H1 (cell line): Measurements from ENCODE around the gene DOC2A. TPM values are rescaled to one million over a fixed set of nuclear protein-coding genes. Genes with fewer than 3 reads are reported as not detected.

ENCODE experiments used
- CTCF ChIA-PET: fragments of 300-600 bp; sonication (Branson Sonifier 250); formaldehyde crosslinking; loops from one replicate; lab custom pipeline; 2021; ENCODE audit not compliant: partially characterized antibody; lab: Charles Lee
- POLR2A ChIA-PET: fragments of 300-600 bp; sonication (Branson Sonifier 250); formaldehyde crosslinking; loops from one replicate; lab custom pipeline; 2021; ENCODE audit warnings: inconsistent platforms; ENCODE audit not compliant: partially characterized antibody; lab: Charles Lee
- DNase-seq, 2 experiments: peaks; one replicate each; pipeline versions ENCODE4 v3.0.0 to v3.0.0-alpha.2; 2010 to 2022; ENCODE audit warnings: low spot score in 2 of 2, low read depth in 1 of 2, mixed read lengths in 1 of 2
- FAIRE-seq: peaks from 2 replicates; lab custom pipeline; 2011; peaks lifted over from hg19 to GRCh38; lab: Jason Lieb, UNC
- H2AFZ ChIP-seq: 2 replicates; pipeline ENCODE4 v1.8.1; 2012; ENCODE audit warnings: low read length, inconsistent platforms
- H2AK5ac ChIP-seq: 2 replicates; pipeline ENCODE4 v1.6.1; 2013; ENCODE audit warnings: low read depth, low read length
- H2BK120ac ChIP-seq: replicated peaks from 2 replicates; pipeline ENCODE3; 2013; ENCODE audit warnings: low read depth, low read length, inconsistent platforms
- H2BK12ac ChIP-seq: 2 replicates; pipeline ENCODE4 v1.6.1; 2013; ENCODE audit warnings: low read depth, low read length
- H2BK15ac ChIP-seq: 2 replicates; pipeline ENCODE4 v1.6.1; 2013; ENCODE audit warnings: low read length
- H2BK20ac ChIP-seq: 2 replicates; pipeline ENCODE4 v1.6.1; 2013; ENCODE audit warnings: low read length
- H2BK5ac ChIP-seq: 2 replicates; pipeline ENCODE4 v1.6.1; 2013; ENCODE audit warnings: low read depth, low read length
- H3K14ac ChIP-seq: 2 replicates; pipeline ENCODE4 v1.6.1; 2013; ENCODE audit warnings: inconsistent platforms; ENCODE audit not compliant: insufficient read length
- H3K18ac ChIP-seq: 2 replicates; pipeline ENCODE4 v1.6.1; 2013; ENCODE audit warnings: low read length; ENCODE audit errors: extremely low read depth
- H3K23ac ChIP-seq: 2 replicates; pipeline ENCODE4 v1.6.1; 2013; ENCODE audit warnings: inconsistent platforms; ENCODE audit not compliant: insufficient read length
- H3K23me2 ChIP-seq: 2 replicates; pipeline ENCODE4 v1.6.1; 2013; ENCODE audit warnings: low read depth, low read length
- H3K27ac ChIP-seq: 2 replicates; pipeline ENCODE4 v1.6.1; 2011; ENCODE audit warnings: low read depth, low read length, inconsistent platforms
- H3K27me3 ChIP-seq, 4 experiments: replicated peaks in 1 of 4; 1 replicate in 1 of 4; 2 replicates in 3 of 4; pipeline versions ENCODE4 v1.6.1 to v1.8.1; 2011 to 2013; ENCODE audit warnings: low read length in 3 of 4, mild to moderate bottlenecking in 3 of 4, inconsistent platforms in 2 of 4, mixed read lengths in 2 of 4, moderate library complexity in 1 of 4; ENCODE audit not compliant: control insufficient read depth in 3 of 4, insufficient read depth in 3 of 4; ENCODE audit errors: extremely low read depth in 1 of 4
- H3K36me3 ChIP-seq, 4 experiments: 2 replicates each; pipeline versions ENCODE4 v1.6.1 to v1.8.1; 2011 to 2013; ENCODE audit warnings: mild to moderate bottlenecking in 4 of 4, low read length in 3 of 4, moderate library complexity in 2 of 4, control low read depth in 1 of 4, inconsistent platforms in 1 of 4; ENCODE audit not compliant: insufficient read depth in 4 of 4, control insufficient read depth in 2 of 4
- H3K4ac ChIP-seq: replicated peaks from 2 replicates; pipeline ENCODE3; 2013; ENCODE audit warnings: low read length, low read depth, mixed read lengths, inconsistent platforms; ENCODE audit not compliant: insufficient read length
- H3K4me1 ChIP-seq, 4 experiments: replicated peaks in 1 of 4; 1 replicate in 1 of 4; 2 replicates in 3 of 4; pipeline versions ENCODE4 v1.6.1 to v1.8.1; 2011 to 2013; ENCODE audit warnings: low read length in 3 of 4, inconsistent platforms in 2 of 4, mixed read lengths in 1 of 4; ENCODE audit not compliant: insufficient read depth in 4 of 4, control insufficient read depth in 3 of 4
- H3K4me2 ChIP-seq, 2 experiments: 2 replicates each; pipeline versions ENCODE4 v1.6.1 to v1.8.1; 2011 to 2013; ENCODE audit warnings: low read depth in 2 of 2, low read length in 2 of 2, control low read depth in 1 of 2, inconsistent platforms in 1 of 2, mild to moderate bottlenecking in 1 of 2; ENCODE audit not compliant: insufficient read depth in 1 of 2
- H3K4me3 ChIP-seq, 4 experiments: fragments of 200-600, 300-600 bp in 1 of 4; sonication (generic), shearing (Covaris generic), sonication (Bioruptor Twin) in 1 of 4; 2 replicates each; pipeline versions ENCODE4 v1.5.1 to v1.8.1; 2011 to 2016; ENCODE audit warnings: low read length in 4 of 4, low read depth in 3 of 4, control low read depth in 2 of 4, inconsistent platforms in 2 of 4, mild to moderate bottlenecking in 2 of 4, mixed read lengths in 1 of 4, moderate library complexity in 1 of 4; ENCODE audit not compliant: insufficient read depth in 2 of 4; ENCODE audit errors: extremely low read depth in 1 of 4
- H3K56ac ChIP-seq: replicated peaks from 2 replicates; pipeline ENCODE3; 2013; ENCODE audit warnings: low read depth, mild to moderate bottlenecking, mixed read lengths, low read length, inconsistent platforms; ENCODE audit not compliant: insufficient read length
- H3K79me1 ChIP-seq: 2 replicates; pipeline ENCODE4 v1.6.1; 2013; ENCODE audit warnings: low read depth, low read length, control low read depth
- H3K79me2 ChIP-seq, 2 experiments: 2 replicates each; pipeline versions ENCODE4 v1.6.1 to v1.8.1; 2012 to 2013; ENCODE audit warnings: low read length in 2 of 2, mild to moderate bottlenecking in 2 of 2, inconsistent platforms in 1 of 2; ENCODE audit not compliant: insufficient read depth in 2 of 2, control insufficient read depth in 1 of 2
- H3K9ac ChIP-seq, 4 experiments: replicated peaks in 1 of 4; 1 replicate in 1 of 4; 2 replicates in 3 of 4; pipeline versions ENCODE4 v1.6.1 to v1.8.1; 2011 to 2013; ENCODE audit warnings: low read depth in 3 of 4, low read length in 3 of 4, control low read depth in 2 of 4, mild to moderate bottlenecking in 2 of 4, moderate library complexity in 2 of 4, inconsistent platforms in 1 of 4; ENCODE audit errors: extremely low read depth in 1 of 4
- H3K9me3 ChIP-seq, 2 experiments: 2 replicates each; pipeline versions ENCODE4 v1.6.1 to v1.8.1; 2012 to 2013; ENCODE audit warnings: mild to moderate bottlenecking in 2 of 2, moderate library complexity in 2 of 2, control low read depth in 1 of 2, inconsistent platforms in 1 of 2, low read depth in 1 of 2, low read length in 1 of 2, mixed read lengths in 1 of 2; ENCODE audit not compliant: insufficient read depth in 2 of 2
- H4K20me1 ChIP-seq, 2 experiments: replicated peaks in 1 of 2; 2 replicates each; pipeline versions ENCODE3 to v1.8.1; 2011 to 2013; ENCODE audit warnings: inconsistent platforms in 2 of 2, low read length in 2 of 2, mild to moderate bottlenecking in 1 of 2; ENCODE audit not compliant: insufficient read depth in 2 of 2, control insufficient read depth in 1 of 2
- H4K5ac ChIP-seq: 2 replicates; pipeline ENCODE4 v1.6.1; 2013; ENCODE audit warnings: low read length, low read depth, mixed read lengths, inconsistent platforms; ENCODE audit not compliant: insufficient read length
- H4K8ac ChIP-seq: 2 replicates; pipeline ENCODE4 v1.8.0; 2013; ENCODE audit warnings: mild to moderate bottlenecking, moderate library complexity, low read length, inconsistent platforms; ENCODE audit not compliant: insufficient read depth; ENCODE audit errors: extremely low read depth
- H4K91ac ChIP-seq: replicated peaks from 2 replicates; pipeline ENCODE3; 2013; ENCODE audit warnings: low read length, mixed read lengths, inconsistent platforms; ENCODE audit not compliant: insufficient read length
- CBX5 ChIP-seq: fragments of 300-800, 300-1000 bp; sonication (generic); IDR thresholded peaks from 2 replicates; pipeline ENCODE4 v1.7.1; 2016; ENCODE audit warnings: antibody characterized with exemption, low read length, low read depth
- CBX8 ChIP-seq: fragments of 300-800, 300-1000 bp; sonication (generic); IDR thresholded peaks from 2 replicates; pipeline ENCODE4 v1.7.1; 2016; ENCODE audit warnings: low read depth, low read length, borderline replicate concordance
- CREB1 ChIP-seq: IDR thresholded peaks from 2 replicates; pipeline ENCODE4 v1.6.1; 2012; ENCODE audit warnings: inconsistent platforms
- EGR1 ChIP-seq: IDR thresholded peaks from 2 replicates; pipeline ENCODE4 v1.6.1; 2011; ENCODE audit warnings: low read depth, low read length, borderline replicate concordance
- GTF2F1 ChIP-seq: IDR thresholded peaks from 2 replicates; pipeline ENCODE4 v1.6.1; 2012; ENCODE audit warnings: low read depth, low read length, improper control_type of control experiment, borderline replicate concordance
- JUN ChIP-seq: IDR thresholded peaks from 2 replicates; pipeline ENCODE4 v1.6.1; 2011; ENCODE audit warnings: low read depth, mild to moderate bottlenecking, improper control_type of control experiment, low read length
- KDM1A ChIP-seq: fragments of 200-600, 300-600 bp; sonication (generic); IDR thresholded peaks from 2 replicates; pipeline ENCODE4 v1.7.1; 2016; ENCODE audit warnings: mild to moderate bottlenecking, low read length, borderline replicate concordance
- KDM4A ChIP-seq: IDR thresholded peaks from one replicate; pipeline ENCODE4 v1.7.1; 2012; ENCODE audit warnings: low read depth, mild to moderate bottlenecking, moderate library complexity, low read length, inconsistent platforms; ENCODE audit not compliant: severe bottlenecking
- KDM5A ChIP-seq: fragments of 200-600 bp; IDR thresholded peaks from 2 replicates; pipeline ENCODE4 v1.7.1; 2012; ENCODE audit warnings: mild to moderate bottlenecking, low read length, inconsistent platforms, mixed read lengths
- NRF1 ChIP-seq: IDR thresholded peaks from 2 replicates; pipeline ENCODE4 v1.6.1; 2011; ENCODE audit warnings: mild to moderate bottlenecking, low read depth, low read length, improper control_type of control experiment
- POU5F1 ChIP-seq: IDR thresholded peaks from 2 replicates; pipeline ENCODE4 v1.6.1; 2011; ENCODE audit warnings: low read depth, mild to moderate bottlenecking, low read length, moderate library complexity
- RFX5 ChIP-seq: IDR thresholded peaks from 2 replicates; pipeline ENCODE4 v1.6.1; 2011; ENCODE audit warnings: low read depth, low read length, improper control_type of control experiment, borderline replicate concordance
- SP4 ChIP-seq: IDR thresholded peaks from 2 replicates; pipeline ENCODE4 v1.6.1; 2012; ENCODE audit warnings: low read length, inconsistent platforms
- TCF12 ChIP-seq: IDR thresholded peaks from 2 replicates; pipeline ENCODE4 v1.6.1; 2011; ENCODE audit warnings: low read depth, mild to moderate bottlenecking, low read length
- TEAD4 ChIP-seq: IDR thresholded peaks from 2 replicates; pipeline ENCODE4 v1.6.1; 2012; ENCODE audit warnings: low read depth, low read length, inconsistent platforms, mixed read lengths
- YY1 ChIP-seq: IDR thresholded peaks from 2 replicates; pipeline ENCODE4 v1.6.1; 2011; ENCODE audit warnings: low read depth, mild to moderate bottlenecking, low read length
- WGBS, 2 experiments: shearing (Covaris generic) in 1 of 2; methylation state at CpG; one replicate each; pipeline versions ENCODE4 v1.1.6 to v1.1.7; 2013 to 2015; ENCODE audit warnings: low lambda C conversion rate in 2 of 2, mixed read lengths in 2 of 2, inconsistent platforms in 1 of 2, low coverage in 1 of 2, missing lambda C conversion rate in 1 of 2; ENCODE audit not compliant: insufficient replicate concordance in 2 of 2, insufficient coverage in 1 of 2, insufficient read length in 1 of 2; ENCODE audit errors: extremely low coverage in 1 of 2, missing lambda C conversion rate in 1 of 2; 5-methylcytosine and 5-hydroxymethylcytosine counted together
- polyA plus RNA-seq, 7 experiments: library from polyadenylated mRNA; depleted of rRNA in 3 of 7; stranded (reverse) in 5 of 7; unstranded in 2 of 7; fragments of >200 nt in 5 of 7; fragments of 200-250 nt in 2 of 7; gene quantifications; 1 replicate in 5 of 7; 2 replicates in 1 of 7; 4 replicates in 1 of 7; pipeline versions ENCODE4 v1.2.1 to v1.2.3, GENCODE V29; 2011 to 2013; ENCODE audit warnings: missing spikeins in 2 of 7, mixed read lengths in 2 of 7
- total RNA-seq: library from RNA; stranded (reverse); fragmentation: NEBNext Ultra II Directional; extraction: Animal tissue kit (Norgen Biotek cat#: 25700); gene quantifications from 2 replicates; pipeline ENCODE4 v1.2.1, GENCODE V29; 2021

The DOC2A gene
- total and polyA plus RNA-seq, 2 of the 8 experiments (the other 6 are each of a cell fraction or from before 2014, with no cell fraction given): 13.9 to 20.7 TPM

DNA sequence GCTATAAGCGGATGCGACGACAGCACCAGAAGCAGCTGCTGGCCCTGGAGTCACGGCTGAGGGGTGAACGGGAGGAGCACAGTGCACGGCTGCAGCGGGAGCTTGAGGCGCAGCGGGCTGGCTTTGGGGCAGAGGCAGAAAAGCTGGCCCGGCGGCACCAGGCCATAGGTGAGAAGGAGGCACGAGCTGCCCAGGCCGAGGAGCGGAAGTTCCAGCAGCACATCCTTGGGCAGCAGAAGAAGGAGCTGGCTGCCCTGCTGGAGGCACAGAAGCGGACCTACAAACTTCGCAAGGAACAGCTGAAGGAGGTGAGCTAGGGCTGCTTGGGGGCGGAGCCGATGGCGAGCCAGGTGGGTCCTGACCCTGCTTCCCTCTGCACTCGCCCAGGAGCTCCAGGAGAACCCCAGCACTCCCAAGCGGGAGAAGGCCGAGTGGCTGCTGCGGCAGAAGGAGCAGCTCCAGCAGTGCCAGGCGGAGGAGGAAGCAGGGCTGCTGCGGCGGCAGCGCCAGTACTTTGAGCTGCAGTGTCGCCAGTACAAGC lies 25.5 kb downstream of the DOC2A start:
- no peaks in the 10 kb centered on the region for H3K27me3 ChIP-seq
- H3K9ac ChIP-seq: no peak overlapping the region
- no peaks in the 10 kb centered on the region for H3K79me1 ChIP-seq
- no peak overlapping the region for H2AK5ac ChIP-seq
- no peak overlapping the region for H2BK20ac ChIP-seq
- no peak overlapping the region for H4K91ac ChIP-seq
- no peak overlapping the region for H3K27ac ChIP-seq
- DNase-seq (no peak), FAIRE-seq (no peak)
- no peaks in the 10 kb centered on the region for H3K79me2 ChIP-seq
- no peak overlapping the region for H4K5ac ChIP-seq
- no peak overlapping the region for H3K23ac ChIP-seq
- no peak overlapping the region for H3K4ac ChIP-seq
- CTCF ChIA-PET: interaction anchor here (1.2 to 1.8 kb wide), 3 partner anchors 10 to 46 kb away, joined by 4 to 7 read pairs (median 7); no protein-coding TSS in a partner anchor
- no peak overlapping the region for H2AFZ ChIP-seq
- H4K20me1 ChIP-seq: no peaks in the 10 kb centered on the region
- 94% methylated on average over 27 of the region's 28 CpGs; no CpG with 5 or more reads in 1 of the 2 experiments for WGBS, 2 experiments
- POLR2A ChIA-PET: interaction anchor here (0.9 to 2.7 kb wide), 6 partner anchors 9 to 84 kb away, joined by 3 to 14 read pairs (median 4); partner anchors contain the start of gene TAOK2
- H3K36me3 ChIP-seq: peaks cover 12 to 66% (median 51%) of the 10 kb centered on the region in 4 experiments
- H3K18ac ChIP-seq: no peak overlapping the region
- no peak overlapping the region for H4K8ac ChIP-seq
- H3K4me2 ChIP-seq: no peak overlapping the region
- no peaks in the 10 kb centered on the region for H3K4me1 ChIP-seq
- H3K14ac ChIP-seq: no peak overlapping the region
- no peak overlapping the region for H3K56ac ChIP-seq
- TF ChIP-seq CREB1 (no peak), KDM5A (no peak), KDM1A (no peak), EGR1 (no peak), KDM4A (no peak), SP4 (no peak), RFX5 (no peak), TCF12 (no peak), NRF1 (no peak), CBX8 (no peak), POU5F1 (no peak), TEAD4 (no peak), GTF2F1 (no peak), YY1 (no peak), CBX5 (no peak), JUN (no peak)
- no peak overlapping the region for H2BK120ac ChIP-seq
- no peak overlapping the region for H2BK12ac ChIP-seq
- no peaks in the 10 kb centered on the region for H3K9me3 ChIP-seq
- no peak overlapping the region for H2BK5ac ChIP-seq
- H3K4me3 ChIP-seq: no peak overlapping the region
- no peaks in the 10 kb centered on the region for H3K23me2 ChIP-seq
- no peak overlapping the region for H2BK15ac ChIP-seq
